Measurements from ENCODE around the gene IRF1. TPM values are rescaled to one million over a fixed set of nuclear protein-coding genes. Genes with fewer than 3 reads are reported as not detected.

The IRF1 gene
- total and polyA plus RNA-seq, 2 of the 8 experiments (the other 6 are each of a cell fraction or from before 2014, with no cell fraction given) = 4.0 to 8.5 TPM

DNA sequence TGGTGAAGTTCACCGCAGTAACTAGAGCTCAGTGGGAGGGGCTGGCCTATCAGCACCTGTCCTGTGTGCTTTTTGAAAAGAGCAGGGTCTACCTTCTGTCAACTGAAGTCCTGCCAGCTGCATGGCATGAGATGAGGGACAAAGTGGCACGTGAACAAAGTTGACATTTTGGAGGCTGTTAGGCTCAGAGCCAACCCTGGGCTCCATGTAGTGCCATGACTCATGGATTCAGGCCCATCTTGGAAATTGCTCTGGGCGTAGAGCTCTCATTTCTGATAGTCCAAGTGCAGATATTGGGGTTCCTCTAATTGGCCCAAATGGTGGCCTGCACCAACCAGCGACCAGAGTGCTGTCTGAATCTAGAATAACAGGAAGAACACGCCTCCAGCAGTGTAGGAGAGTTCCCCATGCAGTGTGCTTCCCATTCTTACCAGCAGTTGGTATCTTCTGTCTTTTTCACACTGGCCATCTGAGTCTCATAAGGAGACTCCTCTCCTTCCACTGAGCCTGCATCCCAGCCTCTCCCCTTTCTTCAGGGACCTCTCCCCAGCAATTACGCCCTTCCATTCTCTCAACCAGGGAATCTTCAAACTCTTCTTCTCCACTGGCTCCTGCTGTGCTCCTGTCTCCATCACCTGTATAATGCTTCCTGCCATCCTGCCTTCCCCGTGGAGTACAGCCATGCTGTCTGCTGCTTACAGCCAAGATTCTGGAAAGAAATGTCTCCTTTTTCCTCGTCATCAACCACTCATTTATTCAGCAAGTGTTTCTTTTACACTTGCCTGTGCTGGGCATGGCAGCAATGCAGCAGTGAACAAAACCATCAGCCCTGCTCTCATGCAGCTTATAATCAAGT is 30.4 kb downstream of the IRF1 start:
- Histone ChIP-seq H3K79me2 (ENCODE audit: control insufficient read depth in 1 of 2, insufficient read depth in 2 of 2, low read length in 2 of 2) (no peaks in the 10 kb centered on the region), H3K36me3 (ENCODE audit: control insufficient read depth in 2 of 4, insufficient read depth in 4 of 4, low read length in 3 of 4) (no peaks in the 10 kb centered on the region), H2AK5ac (ENCODE audit: low read depth, low read length) (no peak overlapping the region), H4K8ac (ENCODE audit: extremely low read depth, insufficient read depth, low read length) (peak overlapping the region; percentile 28), H3K4ac (replicated peaks; ENCODE audit: insufficient read length, low read depth, low read length) (no peak overlapping the region), H3K9ac (replicated peaks in 1 of 4; ENCODE audit: extremely low read depth in 1 of 4, low read depth in 3 of 4, low read length in 3 of 4) (no peak overlapping the region), H3K14ac (ENCODE audit: insufficient read length) (no peak overlapping the region), H3K56ac (replicated peaks; ENCODE audit: insufficient read length, low read depth, low read length) (no peak overlapping the region), H2AFZ (ENCODE audit: low read length) (no peak overlapping the region), H4K20me1 (replicated peaks in 1 of 2; ENCODE audit: control insufficient read depth in 1 of 2, insufficient read depth in 2 of 2, low read length in 2 of 2) (no peaks in the 10 kb centered on the region), H3K4me1 (replicated peaks in 1 of 4; ENCODE audit: control insufficient read depth in 3 of 4, insufficient read depth in 4 of 4, low read length in 3 of 4) (peaks cover 6 to 30% (median 14%) of the 10 kb centered on the region in 4 experiments), H3K4me2 (ENCODE audit: insufficient read depth in 1 of 2, low read depth in 2 of 2, low read length in 2 of 2) (no peak overlapping the region), H2BK120ac (replicated peaks; ENCODE audit: low read depth, low read length) (no peak overlapping the region), H4K5ac (ENCODE audit: insufficient read length, low read depth, low read length) (no peak overlapping the region), H2BK5ac (ENCODE audit: low read depth, low read length) (no peak overlapping the region), H3K23me2 (ENCODE audit: low read depth, low read length) (no peaks in the 10 kb centered on the region), H2BK12ac (ENCODE audit: low read depth, low read length) (no peak overlapping the region), H3K4me3 (ENCODE audit: extremely low read depth in 1 of 4, insufficient read depth in 2 of 4, low read depth in 3 of 4, low read length in 4 of 4) (no peak overlapping the region), H3K23ac (ENCODE audit: insufficient read length) (no peak overlapping the region), H3K27ac (ENCODE audit: low read depth, low read length) (no peak overlapping the region), H3K9me3 (ENCODE audit: insufficient read depth in 2 of 2, low read depth in 1 of 2, low read length in 1 of 2) (no peaks in the 10 kb centered on the region), H3K79me1 (ENCODE audit: low read depth, low read length) (no peaks in the 10 kb centered on the region; the same call in 1 of the 2 replicates), H4K91ac (replicated peaks; ENCODE audit: insufficient read length, low read length) (no peak overlapping the region), H2BK20ac (ENCODE audit: low read length) (0 out of 2 replicates have a peak overlapping the region, but pooled peaks have one; percentile 17), H3K27me3 (replicated peaks in 1 of 4; ENCODE audit: control insufficient read depth in 3 of 4, extremely low read depth in 1 of 4, insufficient read depth in 3 of 4, low read length in 3 of 4) (no peaks in the 10 kb centered on the region), H2BK15ac (ENCODE audit: low read length) (no peak overlapping the region), H3K18ac (ENCODE audit: extremely low read depth, low read length) (no peak overlapping the region)
- FAIRE-seq (no peak), DNase-seq (ENCODE audit: low read depth in 1 of 2, low spot score in 2 of 2) (no peak)
- POLR2A ChIA-PET (ENCODE audit: partially characterized antibody) = interaction anchor here (2.3 to 6.1 kb wide), 2 partner anchors 15 to 30 kb away, joined by 7 to 35 read pairs; partner anchors contain the start of gene IRF1
- CTCF ChIA-PET (ENCODE audit: partially characterized antibody) = interaction anchor here (0.8 to 5.3 kb wide), 11 partner anchors 10 to 74 kb away, joined by 3 to 33 read pairs (median 5); partner anchors contain the start of gene IRF1
- TF ChIP-seq CTCF (IDR thresholded peaks at IDR 0.05; ENCODE audit: control extremely low read depth in 1 of 3, insufficient read depth in 1 of 3, low read depth in 1 of 3, low read length in 3 of 3) (peak in 2 of 3 experiments; percentile 6 to 40; a peak in 1 of 4 replicates), CEBPB (IDR thresholded peaks at IDR 0.05; ENCODE audit: low read depth, low read length) (no peak), CHD2 (IDR thresholded peaks at IDR 0.05; ENCODE audit: low read length) (no peak), RAD21 (IDR thresholded peaks at IDR 0.05 in 1 of 2, conservative IDR thresholded peaks at IDR 0.05 in 1 of 2; ENCODE audit: low read depth in 2 of 2, low read length in 2 of 2) (peak in 1 of 2 experiments; percentile 14; a peak in 1 of 4 replicates)
- 87% methylated on average over 8 of the region's 8 CpGs; no CpG with 5 or more reads in 1 of the 2 experiments for WGBS, 2 experiments (ENCODE audit: extremely low coverage in 1 of 2, insufficient coverage in 1 of 2, insufficient read length in 1 of 2, insufficient replicate concordance in 2 of 2, low coverage in 1 of 2, low lambda C conversion rate in 2 of 2, missing lambda C conversion rate in 1 of 2)

Data from H1 (cell line).